ENCODE measurements around the gene CYP2W1. TPM values are rescaled to one million over a fixed set of nuclear protein-coding genes. Genes with fewer than 3 reads are reported as not detected.
"Not testable (repeated sequence)": the region's sequence is repeated elsewhere in the genome, so short reads cannot be mapped to it uniquely, and the experiment has no call there.

CYP2W1 gene
- polyA plus RNA-seq, 1 donor from 2014 or later: not detected

- H3K4me1 Mint-ChIP-seq: peaks cover 6 to 10% (median 7%) of the 10 kb centered on the region in 3 donors
- H3K9me3 Mint-ChIP-seq: peaks cover 0 to 4% (median 3%) of the 10 kb centered on the region in 3 donors
- no peaks in the 10 kb centered on the region for H3K36me3 Mint-ChIP-seq
- H3K27me3 Mint-ChIP-seq: peaks cover 4% of the 10 kb centered on the region
- H3K4me3 Mint-ChIP-seq: peak overlapping the region in 1 of 4 donors; percentile 64
- peak overlapping the region in 2 of 3 donors; percentile 52 to 71 for H3K27ac Mint-ChIP-seq
Observed at GRCh38 chr7:1033546-1034145, 50.7 kb downstream of the CYP2W1 start.

GRCh38 chr7:1034769-1035168 lies 51.8 kb downstream of the CYP2W1 start:
- not testable (repeated sequence) for H3K9me3 Mint-ChIP-seq, H3K27ac Mint-ChIP-seq, H3K4me3 Mint-ChIP-seq, H3K36me3 Mint-ChIP-seq, H3K27me3 Mint-ChIP-seq, H3K4me1 Mint-ChIP-seq

- H3K27ac Mint-ChIP-seq: not testable (repeated sequence)
Observed at GRCh38 chr7:1036164-1036928, 53.4 kb downstream of the CYP2W1 start.

More at GRCh38 chr7:1036164-1036928, 53.4 kb downstream of the CYP2W1 start:
- H3K9me3 Mint-ChIP-seq, H3K36me3 Mint-ChIP-seq, H3K4me3 Mint-ChIP-seq, H3K4me1 Mint-ChIP-seq, H3K27me3 Mint-ChIP-seq: not testable (repeated sequence)

Other genes with a start within 250 kb of the CYP2W1 start
- 31.0 TPM for gene SUN1, start 150.7 kb upstream of the CYP2W1 start, polyA plus RNA-seq
- 31.2 TPM for gene GET4, start 106.6 kb upstream of the CYP2W1 start, polyA plus RNA-seq
- gene ADAP1, start 28.5 kb upstream of the CYP2W1 start, polyA plus RNA-seq: 6.4 TPM
- 26.7 TPM for gene COX19, start 7.6 kb upstream of the CYP2W1 start, polyA plus RNA-seq
- 2.6 TPM for gene GPR146, start 61.4 kb downstream of the CYP2W1 start, polyA plus RNA-seq
- 0.66 TPM for gene GPER1, start 104.9 kb downstream of the CYP2W1 start, polyA plus RNA-seq
- gene ZFAND2A, start 177.0 kb downstream of the CYP2W1 start, polyA plus RNA-seq: 51.1 TPM
- gene UNCX, start 249.7 kb downstream of the CYP2W1 start, polyA plus RNA-seq: not detected